GM21528 (cell line): ENCODE measurements around the gene IQCF6.
"Not testable (repeated sequence)": the region's sequence is repeated elsewhere in the genome, so short reads cannot be mapped to it uniquely, and the experiment has no call there.

ENCODE experiments used
- ATAC-seq: cut with Tn5 transposase; IDR thresholded peaks from one replicate; pipeline ENCODE4 v1.9.1; 2021; ENCODE audit warnings: mild to moderate bottlenecking, moderate library complexity; ENCODE audit not compliant: unreplicated experiment, low FRiP score

The IQCF6 gene

GRCh38 chr3:51777985-51778384 is 1.1 kb downstream of the IQCF6 start:
- no peak for ATAC-seq

GRCh38 chr3:51773529-51774056 is 5.4 kb downstream of the IQCF6 start:
- ATAC-seq = no peak

GRCh38 chr3:51759203-51759602 is 19.8 kb downstream of the IQCF6 start:
- no peak for ATAC-seq

GRCh38 chr3:51753763-51754750 is 25.0 kb downstream of the IQCF6 start:
- not testable (repeated sequence) for ATAC-seq

- ATAC-seq = no peak
These were observed 27.8 kb downstream of the IQCF6 start for GRCh38 chr3:51751287-51751686.

GRCh38 chr3:51750878-51751277 is 28.2 kb downstream of the IQCF6 start:
- ATAC-seq = no peak

GRCh38 chr3:51748327-51748726 is 30.7 kb downstream of the IQCF6 start:
- no peak for ATAC-seq

- no peak for ATAC-seq
These were observed 31.2 kb downstream of the IQCF6 start for GRCh38 chr3:51747840-51748239.

GRCh38 chr3:51742978-51743377 is 36.1 kb downstream of the IQCF6 start:
- ATAC-seq = not testable (repeated sequence)

GRCh38 chr3:51742320-51742719 is 36.7 kb downstream of the IQCF6 start:
- not testable (repeated sequence) for ATAC-seq

GRCh38 chr3:51739110-51739509 is 39.9 kb downstream of the IQCF6 start:
- no peak for ATAC-seq

GRCh38 chr3:51735950-51736349 is 43.1 kb downstream of the IQCF6 start:
- ATAC-seq = no peak

- no peak for ATAC-seq
These were observed 44.0 kb downstream of the IQCF6 start for GRCh38 chr3:51735039-51735438.

GRCh38 chr3:51734572-51734907 is 44.5 kb downstream of the IQCF6 start:
- no peak for ATAC-seq

GRCh38 chr3:51733859-51734571 is 45.0 kb downstream of the IQCF6 start:
- no peak for ATAC-seq

- ATAC-seq = no peak
These were observed 49.9 kb downstream of the IQCF6 start for GRCh38 chr3:51729042-51729633.
